Measurements from ENCODE around the gene ESF1. TPM values are rescaled to one million over a fixed set of nuclear protein-coding genes. Genes with fewer than 3 reads are reported as not detected.

ESF1 gene
- 25.3 to 28.7 TPM (median 26.2 TPM) in 3 replicates for total RNA-seq (2021)
- Bru-seq, nascent RNA: percentile 90 among the genes with signal in this experiment
- long read RNA-seq, experiment 1, partial matches to known transcripts: 125 of 262 reads
- long read RNA-seq, experiment 1, other reads (novel, unspliced or antisense): 136 of 262 reads
- long read RNA-seq, experiment 2, partial matches to known transcripts: 29 of 32 reads
- long read RNA-seq, experiment 2, other reads (novel, unspliced or antisense): 3 of 32 reads
- long read RNA-seq, experiment 3, partial matches to known transcripts: 54 of 66 reads
- long read RNA-seq, experiment 3, other reads (novel, unspliced or antisense): 12 of 66 reads

- DNase-seq (ENCODE audit: low spot score) (peak; percentile 92), ATAC-seq (peak; percentile 88)
- ChIA-PET CTCF (interaction anchor here (0.6 to 2.6 kb wide), 4 partner anchors 13 to 212 kb away, joined by 3 to 16 read pairs (median 8); no protein-coding TSS in a partner anchor), POLR2A (interaction anchor here (0.7 to 1.1 kb wide), 3 partner anchors 11 to 1053 kb away, joined by 3 to 4 read pairs (median 3); no protein-coding TSS in a partner anchor)
- Mint-ChIP-seq H3K27ac (peak within 1 kb of the TSS; percentile 99), H3K4me1 (peaks cover 22% of the 10 kb centered on the region), H3K4me3 (peak within 1 kb of the TSS; percentile 99), H3K9me3 (no peaks in the 10 kb centered on the region), H3K36me3 (peaks cover 44% of the 10 kb centered on the region), H3K27me3 (ENCODE audit: low read depth) (no peaks in the 10 kb centered on the region)
- TF ChIP-seq RELA (CRISPR knock-in tag; IDR thresholded peaks at IDR 0.05; ENCODE audit: borderline replicate concordance) (no peak), ZMAT4 (CRISPR knock-in tag; IDR thresholded peaks at IDR 0.05) (no peak), GTF2I (CRISPR knock-in tag; conservative IDR thresholded peaks at IDR 0.05) (no peak), FOXP4 (CRISPR knock-in tag; IDR thresholded peaks at IDR 0.05) (peak; percentile 92), RORB (CRISPR knock-in tag; IDR thresholded peaks at IDR 0.05) (no peak), USF2 (CRISPR knock-in tag; IDR thresholded peaks at IDR 0.05) (peak; percentile 95), PRDM15 (CRISPR knock-in tag; IDR thresholded peaks at IDR 0.05) (no peak), E2F1 (CRISPR knock-in tag; IDR thresholded peaks at IDR 0.05) (no peak; the same call in 1 of the 2 replicates), CTCF (IDR thresholded peaks at IDR 0.05) (no peak), USF1 (CRISPR knock-in tag; IDR thresholded peaks at IDR 0.05) (peak; percentile 97), KAT7 (CRISPR knock-in tag; IDR thresholded peaks at IDR 0.05; ENCODE audit: borderline replicate concordance) (peak; percentile 8; the same call in 1 of the 2 replicates), STAT6 (CRISPR knock-in tag; conservative IDR thresholded peaks at IDR 0.05; ENCODE audit: low read depth) (no peak), ZNF138 (CRISPR knock-in tag; conservative IDR thresholded peaks at IDR 0.05) (no peak), ERG (CRISPR knock-in tag; IDR thresholded peaks at IDR 0.05) (no peak), NR2C2 (CRISPR knock-in tag; IDR thresholded peaks at IDR 0.05) (no peak), ZNF317 (CRISPR knock-in tag; IDR thresholded peaks at IDR 0.05; ENCODE audit: borderline replicate concordance, low read depth) (no peak), CBFB (CRISPR knock-in tag; IDR thresholded peaks at IDR 0.05; ENCODE audit: low read depth) (no peak), ZNF263 (CRISPR knock-in tag; IDR thresholded peaks at IDR 0.05; ENCODE audit: low read depth) (no peak), ZNF671 (CRISPR knock-in tag; IDR thresholded peaks at IDR 0.05) (no peak)
Measured at GRCh38 chr20:13784893-13785715, at the start of gene ESF1, which contains the start of gene NDUFAF5. ESF1 (minus strand) TSS chr20:13784919; CDS start chr20:13783140, 1,779 bp downstream. NDUFAF5 (plus strand) TSS chr20:13785028; CDS start chr20:13785069, 41 bp downstream.
